GM21723 (cell line): ENCODE results near the gene MAT2B.
A peak's percentile ranks its signal among the peaks of the same experiment; 100 is the strongest.
"Not testable (repeated sequence)": the region's sequence is repeated elsewhere in the genome, so short reads cannot be mapped to it uniquely, and the experiment has no call there.

Source experiments
- ATAC-seq: cut with Tn5 transposase; IDR thresholded peaks from one replicate; pipeline ENCODE4 v1.9.1; 2021; ENCODE audit warnings: mild to moderate bottlenecking, moderate library complexity; ENCODE audit not compliant: unreplicated experiment

MAT2B gene

GRCh38 chr5:163503106-163504078, 2.0 kb upstream of the MAT2B start:
- ATAC-seq: peak; percentile 11

- ATAC-seq: no peak
Measured at GRCh38 chr5:163504079-163504931, 1.1 kb upstream of the MAT2B start.

GRCh38 chr5:163505049-163505367, 411 bp upstream of the MAT2B start:
- peak; percentile 3 for ATAC-seq

GRCh38 chr5:163506095-163506457, 657 bp downstream of the MAT2B start:
- ATAC-seq: peak; percentile 8

DNA sequence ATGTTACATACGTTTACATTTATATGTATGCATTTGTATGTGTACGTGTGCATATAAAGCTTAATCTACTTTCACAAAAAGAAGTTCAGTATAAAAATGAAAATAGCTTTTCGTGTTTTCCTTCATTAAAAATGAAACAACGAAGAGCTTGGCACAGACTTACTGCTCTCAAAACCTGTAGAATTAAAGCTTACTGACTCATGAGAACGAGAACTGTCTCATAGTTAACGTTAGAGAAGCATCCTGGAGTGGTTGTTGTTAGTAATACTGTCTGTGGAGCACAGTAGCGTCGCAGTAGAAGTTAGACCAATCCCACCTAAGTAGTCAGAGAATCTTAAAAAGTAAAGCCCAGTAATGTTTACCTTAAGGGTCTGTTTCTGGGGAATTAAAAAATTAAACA, 1.3 kb downstream of the MAT2B start:
- no peak for ATAC-seq

DNA sequence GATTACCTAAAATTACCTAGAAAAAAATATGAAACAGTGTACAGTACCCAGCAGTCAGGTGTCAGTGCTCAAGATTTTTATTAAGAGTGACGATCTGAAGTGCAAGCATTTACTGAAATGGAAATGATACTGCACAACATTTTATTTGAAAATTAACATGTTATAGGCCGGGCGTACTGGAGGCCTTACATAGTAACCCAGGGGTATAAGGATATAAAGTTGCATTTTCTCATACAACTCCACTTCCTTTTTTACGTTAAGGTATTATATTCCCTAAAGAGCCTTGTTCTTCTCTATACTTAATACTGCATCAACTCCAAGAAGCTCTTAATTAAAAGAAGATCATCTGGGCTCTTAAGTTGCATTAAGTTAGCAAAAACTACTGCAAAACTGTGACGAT, 3.3 kb downstream of the MAT2B start:
- no peak for ATAC-seq

GRCh38 chr5:163509291-163509951, 4.0 kb downstream of the MAT2B start:
- ATAC-seq: no peak

- no peak for ATAC-seq
Measured at GRCh38 chr5:163512526-163512925, 7.1 kb downstream of the MAT2B start.

DNA sequence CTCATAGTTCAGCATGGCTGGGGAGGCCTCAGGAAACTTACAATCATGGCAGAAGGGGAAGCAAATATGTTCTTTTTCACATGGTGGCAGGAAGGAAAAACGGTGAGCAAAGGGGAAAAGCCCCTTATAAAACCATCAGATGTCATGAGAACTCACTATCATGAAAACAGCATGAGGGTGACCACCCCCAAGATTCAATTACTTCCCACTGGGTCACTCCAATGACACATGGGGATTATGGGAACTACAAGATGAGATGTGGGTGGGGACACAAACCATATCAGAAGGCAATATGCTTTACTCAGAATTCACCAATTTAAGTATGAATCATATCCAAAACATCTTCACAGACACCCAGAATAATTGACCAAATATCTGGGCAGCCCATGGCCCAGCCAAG, 19.7 kb downstream of the MAT2B start:
- ATAC-seq: no peak

DNA sequence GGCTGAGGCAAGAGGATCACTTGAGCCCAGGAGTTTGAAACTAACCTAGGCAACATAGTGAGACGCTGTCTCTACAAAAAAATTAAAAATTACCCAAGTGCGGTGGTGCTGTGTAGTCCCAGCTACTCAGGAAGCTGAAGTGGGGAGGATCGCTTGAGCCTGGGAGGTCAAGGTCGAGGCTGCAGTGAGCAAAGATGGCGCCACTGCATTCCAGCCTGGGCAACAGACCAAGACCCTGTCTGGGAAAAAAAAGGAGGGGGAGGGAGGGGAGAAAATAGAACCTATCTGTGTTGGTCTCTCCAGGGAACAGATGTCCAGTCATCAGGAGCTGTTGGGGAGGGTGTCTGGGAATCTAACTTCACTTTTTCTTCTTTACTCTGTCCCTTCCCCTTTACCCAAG, 24.3 kb downstream of the MAT2B start:
- ATAC-seq: no peak

- no peak for ATAC-seq
Measured at GRCh38 chr5:163531272-163531671, 25.9 kb downstream of the MAT2B start.

GRCh38 chr5:163532171-163533084, 27.0 kb downstream of the MAT2B start:
- ATAC-seq: no peak

- ATAC-seq: no peak
Measured at GRCh38 chr5:163533223-163533622, 27.8 kb downstream of the MAT2B start.

DNA sequence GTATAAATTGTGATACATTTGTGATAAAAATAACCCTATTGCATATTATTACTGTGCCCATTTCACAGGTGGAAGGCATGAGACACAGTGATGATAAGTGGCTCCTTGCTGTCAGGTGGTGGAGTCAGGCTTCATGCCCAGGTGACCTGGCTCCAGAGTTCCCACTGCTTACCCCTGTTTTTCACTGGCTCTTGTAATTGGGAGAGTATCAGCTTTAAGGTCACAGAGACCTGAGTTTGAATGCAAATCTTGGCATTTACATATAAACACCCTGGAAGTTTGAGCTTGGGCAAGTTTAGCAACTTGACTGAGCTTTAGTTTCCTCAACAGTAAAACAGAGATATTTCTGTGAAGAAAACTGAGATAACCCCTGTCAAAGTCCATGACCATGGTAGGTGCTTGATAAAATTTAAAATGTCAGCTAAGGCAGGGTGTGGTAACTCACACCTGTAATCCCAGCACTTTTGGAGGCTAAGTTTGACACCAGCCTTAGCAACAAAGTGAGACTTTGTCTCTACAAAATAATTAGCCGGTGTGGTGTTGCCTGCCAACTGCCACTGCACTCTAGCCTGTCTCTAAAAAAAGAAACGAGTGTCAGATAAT, 29.2 kb downstream of the MAT2B start:
- no peak for ATAC-seq

GRCh38 chr5:163535290-163535689, 29.9 kb downstream of the MAT2B start:
- no peak for ATAC-seq

- ATAC-seq: not testable (repeated sequence)
Measured at GRCh38 chr5:163536442-163536841, 31.0 kb downstream of the MAT2B start.

DNA sequence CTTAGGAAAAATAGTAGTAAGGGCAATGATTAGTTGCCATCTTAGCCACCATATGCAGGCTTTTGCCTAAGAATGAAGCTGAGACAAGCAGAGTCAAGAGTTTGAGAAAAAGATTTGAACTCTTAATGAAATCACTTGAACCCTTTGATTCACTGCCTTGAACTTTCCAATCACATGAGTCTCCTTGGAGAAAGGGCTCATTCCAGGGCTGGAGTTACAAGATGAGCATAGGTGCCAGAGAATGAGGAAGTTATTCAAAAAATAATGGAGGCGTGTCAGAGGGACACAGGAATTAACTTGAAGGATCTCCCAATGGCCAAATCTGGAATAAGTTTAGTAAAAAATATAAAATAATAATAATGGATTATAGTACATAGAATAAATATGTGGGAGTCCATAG, 35.3 kb downstream of the MAT2B start:
- no peak for ATAC-seq

GRCh38 chr5:163542771-163543170, 37.4 kb downstream of the MAT2B start:
- no peak for ATAC-seq

DNA sequence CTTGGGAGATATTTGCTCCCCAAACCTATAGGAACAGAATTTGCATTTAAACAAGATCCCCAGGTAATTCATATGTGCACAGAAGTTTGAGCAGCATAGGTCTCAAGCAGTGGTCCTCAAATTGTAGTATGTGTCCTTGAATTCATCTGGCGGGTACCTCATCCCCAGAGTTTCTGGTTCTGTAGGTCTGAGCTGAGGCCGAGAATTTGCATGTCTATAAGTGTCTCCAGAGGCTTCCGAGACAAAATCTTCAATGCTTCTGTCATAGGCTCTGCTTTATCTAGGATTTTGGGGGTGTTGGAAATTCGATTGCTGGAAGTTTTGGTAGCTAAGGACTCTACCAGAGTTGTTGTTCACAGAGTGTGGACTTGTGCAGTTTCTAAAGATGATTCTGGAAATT, 38.6 kb downstream of the MAT2B start:
- ATAC-seq: no peak

DNA sequence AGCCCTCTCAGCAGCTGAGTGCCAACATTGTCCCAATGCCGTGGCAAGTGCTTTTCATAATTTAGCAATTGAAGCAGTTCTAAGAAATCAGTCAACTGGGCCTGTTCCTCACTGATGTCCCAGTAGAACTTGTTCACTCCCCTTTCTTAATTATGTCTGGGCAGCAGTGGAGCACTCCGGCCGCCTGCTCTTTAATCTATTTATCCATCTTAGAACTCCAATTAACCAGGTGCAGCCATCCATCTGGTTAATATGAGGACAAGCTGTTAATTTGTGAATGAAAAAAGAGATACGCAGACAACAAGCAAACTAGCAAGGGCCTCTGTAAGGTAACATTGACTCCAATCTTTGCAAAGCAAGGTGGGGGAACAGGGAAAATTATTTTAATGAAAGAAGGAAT, 39.4 kb downstream of the MAT2B start:
- ATAC-seq: no peak
